Astrocyte of the spinal cord (primary cell): Measurements from ENCODE around the gene TTYH3.
A peak's percentile ranks its signal among the peaks of the same experiment; 100 is the strongest.

Source experiments
- DNase-seq: peaks from one replicate; pipeline ENCODE4 v3.0.0; 2011; ENCODE audit warnings: low read depth, low spot score
- H3K4me3 ChIP-seq: 2 replicates; pipeline ENCODE4 v1.5.1; 2011; ENCODE audit warnings: low read depth, mild to moderate bottlenecking, low read length, moderate library complexity
- in situ Hi-C: cut with HindIII; loops from 2 replicates; pipeline ENCODE4 v1.10.0; 2017; ENCODE audit warnings: low sequenced_read_pairs
- TF ChIP-seq, protein P1 (sequence below): IDR thresholded peaks from 2 replicates; pipeline ENCODE4 v1.5.1; 2012; ENCODE audit warnings: low read depth, mild to moderate bottlenecking, low read length, inconsistent platforms

TTYH3 gene

GRCh38 chr7:2632733-2633537, 1.1 kb downstream of the TTYH3 start:
- TF ChIP-seq, protein P1, sequence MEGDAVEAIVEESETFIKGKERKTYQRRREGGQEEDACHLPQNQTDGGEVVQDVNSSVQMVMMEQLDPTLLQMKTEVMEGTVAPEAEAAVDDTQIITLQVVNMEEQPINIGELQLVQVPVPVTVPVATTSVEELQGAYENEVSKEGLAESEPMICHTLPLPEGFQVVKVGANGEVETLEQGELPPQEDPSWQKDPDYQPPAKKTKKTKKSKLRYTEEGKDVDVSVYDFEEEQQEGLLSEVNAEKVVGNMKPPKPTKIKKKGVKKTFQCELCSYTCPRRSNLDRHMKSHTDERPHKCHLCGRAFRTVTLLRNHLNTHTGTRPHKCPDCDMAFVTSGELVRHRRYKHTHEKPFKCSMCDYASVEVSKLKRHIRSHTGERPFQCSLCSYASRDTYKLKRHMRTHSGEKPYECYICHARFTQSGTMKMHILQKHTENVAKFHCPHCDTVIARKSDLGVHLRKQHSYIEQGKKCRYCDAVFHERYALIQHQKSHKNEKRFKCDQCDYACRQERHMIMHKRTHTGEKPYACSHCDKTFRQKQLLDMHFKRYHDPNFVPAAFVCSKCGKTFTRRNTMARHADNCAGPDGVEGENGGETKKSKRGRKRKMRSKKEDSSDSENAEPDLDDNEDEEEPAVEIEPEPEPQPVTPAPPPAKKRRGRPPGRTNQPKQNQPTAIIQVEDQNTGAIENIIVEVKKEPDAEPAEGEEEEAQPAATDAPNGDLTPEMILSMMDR: no peak
- peak overlapping the region; percentile 91 for H3K4me3 ChIP-seq
- in situ Hi-C loops: no loop called here
- peak; percentile 85 for DNase-seq

DNA sequence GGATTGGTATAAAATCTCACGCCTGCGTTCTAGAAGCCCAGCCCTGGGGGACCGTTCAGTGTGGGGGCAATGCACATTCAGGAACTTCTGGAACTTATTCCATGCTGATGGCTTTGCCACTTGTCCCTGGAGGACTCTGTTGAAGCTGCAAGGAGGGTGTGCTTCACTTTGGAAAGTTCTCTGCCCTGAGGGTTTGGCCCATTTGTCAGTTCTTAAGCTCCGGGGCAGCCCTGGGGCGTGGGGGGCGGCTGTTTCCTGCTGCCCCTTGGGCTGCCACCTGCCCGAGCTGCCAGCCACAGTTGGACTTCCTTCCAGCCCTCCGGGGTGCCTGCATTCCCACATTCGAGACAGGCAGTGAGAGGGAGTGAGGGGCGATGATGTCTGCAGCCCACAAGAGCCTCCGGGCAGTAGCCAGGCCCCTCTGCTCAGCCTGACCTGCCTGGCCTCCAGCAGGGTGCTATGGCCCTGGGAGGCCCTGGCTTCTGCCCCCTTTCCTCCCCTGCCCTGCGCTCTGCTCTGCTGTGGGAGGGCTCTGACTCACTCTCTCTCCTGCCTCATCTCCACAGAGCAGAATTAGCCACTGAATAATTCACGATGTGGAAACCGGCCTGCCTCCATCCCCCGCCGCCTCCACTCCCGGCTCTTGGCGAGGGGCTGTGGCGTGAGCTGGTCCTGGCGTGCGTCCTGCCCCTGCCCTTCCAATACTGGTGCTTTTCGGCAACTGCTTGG, 1.9 kb downstream of the TTYH3 start:
- peak; percentile 87 for DNase-seq
- H3K4me3 ChIP-seq: peak overlapping the region; percentile 91
- TF ChIP-seq, protein P1: no peak
- in situ Hi-C loops: no loop called here

DNA sequence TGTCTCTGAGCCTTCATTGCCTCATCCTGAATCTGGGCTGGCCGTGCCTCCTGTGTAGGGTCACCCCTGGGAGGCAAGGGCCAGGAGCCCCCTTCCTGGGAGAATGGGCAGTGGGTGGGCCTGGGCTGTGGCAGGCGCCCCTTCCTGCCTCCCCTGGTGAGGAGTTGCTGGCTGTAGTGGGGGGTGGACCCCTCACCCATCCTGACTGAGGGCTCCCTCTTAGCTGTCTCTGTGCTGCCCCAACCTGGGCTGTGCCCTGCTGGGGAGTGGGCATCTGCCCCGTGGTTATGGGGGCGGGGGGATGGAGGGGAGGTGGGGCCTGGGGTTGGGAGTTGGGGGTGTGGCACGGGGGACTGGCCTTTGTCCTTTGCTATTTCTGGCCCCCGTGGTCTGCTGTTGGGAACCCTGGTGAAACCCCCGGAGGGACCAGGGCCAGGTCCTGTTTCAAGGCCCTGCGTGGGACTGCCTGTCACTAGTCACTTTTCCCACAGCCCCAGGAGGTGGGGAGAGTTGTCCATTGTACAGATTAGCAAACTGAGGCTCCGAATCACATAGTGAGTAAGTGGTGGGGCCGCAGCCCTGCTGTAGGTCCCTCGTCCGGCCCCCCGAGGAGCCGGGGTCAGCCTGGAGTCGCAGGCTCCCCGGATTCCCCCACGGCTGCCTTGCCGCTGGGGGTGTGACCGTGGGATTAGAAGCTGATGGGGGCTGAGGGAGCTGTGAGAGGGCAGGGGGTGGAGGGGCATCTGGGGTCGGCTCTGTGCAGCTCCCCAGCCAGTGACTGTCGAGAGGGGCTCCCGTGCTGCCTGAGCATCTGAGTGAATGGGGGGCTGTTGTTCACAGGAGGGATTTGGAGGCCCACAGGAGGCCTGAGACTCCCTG, 2.7 kb downstream of the TTYH3 start:
- peak overlapping the region; percentile 91 for H3K4me3 ChIP-seq
- TF ChIP-seq, protein P1: no peak
- in situ Hi-C loops: no loop called here
- no peak for DNase-seq

DNA sequence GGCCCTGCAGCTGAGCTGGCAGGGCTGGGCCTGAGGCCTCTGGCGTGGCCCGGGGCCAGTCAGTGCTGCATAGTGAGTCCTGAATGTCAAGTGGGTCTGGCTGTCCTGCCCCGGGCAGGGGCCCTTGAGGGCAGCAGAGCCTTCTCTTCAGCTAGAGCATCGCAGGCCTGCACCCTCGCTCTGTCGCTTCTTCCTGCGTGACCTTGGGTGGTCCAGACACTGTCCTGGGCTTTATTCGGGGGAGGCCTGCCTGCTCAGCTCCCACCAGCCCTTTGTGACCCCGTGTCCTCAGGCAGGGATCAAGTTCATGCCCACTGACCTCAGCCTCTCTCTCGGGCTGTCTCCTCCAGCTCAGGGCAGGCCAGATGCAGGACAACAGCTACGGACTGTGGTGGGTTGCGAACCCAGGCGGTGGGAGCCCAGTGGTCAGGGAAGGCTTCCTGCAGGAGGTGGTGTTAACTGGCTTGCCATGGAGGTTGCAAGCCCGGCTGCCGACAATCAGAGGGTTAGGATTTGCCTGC, 3.4 kb downstream of the TTYH3 start:
- H3K4me3 ChIP-seq: no peak overlapping the region
- in situ Hi-C loops: no loop called here
- DNase-seq: no peak
- TF ChIP-seq, protein P1: no peak

- in situ Hi-C loops: no loop called here
- TF ChIP-seq, protein P1: no peak
- no peak for DNase-seq
- no peak overlapping the region for H3K4me3 ChIP-seq
Observed at GRCh38 chr7:2635810-2636701, 4.3 kb downstream of the TTYH3 start.
